Fibroblast of villous mesenchyme (primary cell): ENCODE data around the gene SENP2. TPM values are rescaled to one million over a fixed set of nuclear protein-coding genes. Genes with fewer than 3 reads are reported as not detected.

Experiments
- DNase-seq: peaks from one replicate; pipeline ENCODE4 v3.0.0-alpha.2; 2010; ENCODE audit warnings: low read depth
- H3K4me3 ChIP-seq: 2 replicates; pipeline ENCODE4 v1.5.1; 2011; ENCODE audit warnings: low read depth, mild to moderate bottlenecking, low read length
- total RNA-seq: library from RNA; depleted of rRNA; stranded (reverse); fragments of >200 nt; gene quantifications from 2 replicates; pipeline ENCODE4 v1.2.3, GENCODE V29; 2012
- TF ChIP-seq, protein P1 (sequence below): IDR thresholded peaks from 2 replicates; pipeline ENCODE4 v1.5.1; 2012; ENCODE audit warnings: low read depth, mild to moderate bottlenecking, low read length; ENCODE audit not compliant: insufficient read depth

The SENP2 gene
- total RNA-seq, 1 donor, result 29.4 TPM

DNA sequence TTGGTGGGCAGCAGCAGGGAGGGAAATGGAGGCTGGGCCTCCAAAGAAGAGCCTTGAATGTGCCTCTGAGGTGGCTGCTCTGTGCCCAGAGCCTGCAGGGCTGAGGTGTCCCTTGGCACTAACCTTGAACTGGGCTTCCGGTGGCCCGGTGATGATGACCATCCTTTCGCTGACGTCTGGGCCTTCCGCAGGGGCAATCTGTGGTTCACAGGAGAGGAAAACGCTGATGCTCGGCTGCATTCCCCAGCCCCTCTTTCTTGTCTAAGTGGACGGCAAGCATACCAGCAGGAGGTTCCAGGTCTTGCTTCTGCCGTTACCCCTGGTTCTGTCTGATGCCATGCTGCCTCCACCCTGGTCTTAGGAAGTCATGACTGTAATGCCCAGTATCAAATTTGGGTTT, 65.9 kb downstream of the SENP2 start:
- no peak overlapping the region for H3K4me3 ChIP-seq
- TF ChIP-seq, protein P1, sequence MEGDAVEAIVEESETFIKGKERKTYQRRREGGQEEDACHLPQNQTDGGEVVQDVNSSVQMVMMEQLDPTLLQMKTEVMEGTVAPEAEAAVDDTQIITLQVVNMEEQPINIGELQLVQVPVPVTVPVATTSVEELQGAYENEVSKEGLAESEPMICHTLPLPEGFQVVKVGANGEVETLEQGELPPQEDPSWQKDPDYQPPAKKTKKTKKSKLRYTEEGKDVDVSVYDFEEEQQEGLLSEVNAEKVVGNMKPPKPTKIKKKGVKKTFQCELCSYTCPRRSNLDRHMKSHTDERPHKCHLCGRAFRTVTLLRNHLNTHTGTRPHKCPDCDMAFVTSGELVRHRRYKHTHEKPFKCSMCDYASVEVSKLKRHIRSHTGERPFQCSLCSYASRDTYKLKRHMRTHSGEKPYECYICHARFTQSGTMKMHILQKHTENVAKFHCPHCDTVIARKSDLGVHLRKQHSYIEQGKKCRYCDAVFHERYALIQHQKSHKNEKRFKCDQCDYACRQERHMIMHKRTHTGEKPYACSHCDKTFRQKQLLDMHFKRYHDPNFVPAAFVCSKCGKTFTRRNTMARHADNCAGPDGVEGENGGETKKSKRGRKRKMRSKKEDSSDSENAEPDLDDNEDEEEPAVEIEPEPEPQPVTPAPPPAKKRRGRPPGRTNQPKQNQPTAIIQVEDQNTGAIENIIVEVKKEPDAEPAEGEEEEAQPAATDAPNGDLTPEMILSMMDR, result no peak

DNA sequence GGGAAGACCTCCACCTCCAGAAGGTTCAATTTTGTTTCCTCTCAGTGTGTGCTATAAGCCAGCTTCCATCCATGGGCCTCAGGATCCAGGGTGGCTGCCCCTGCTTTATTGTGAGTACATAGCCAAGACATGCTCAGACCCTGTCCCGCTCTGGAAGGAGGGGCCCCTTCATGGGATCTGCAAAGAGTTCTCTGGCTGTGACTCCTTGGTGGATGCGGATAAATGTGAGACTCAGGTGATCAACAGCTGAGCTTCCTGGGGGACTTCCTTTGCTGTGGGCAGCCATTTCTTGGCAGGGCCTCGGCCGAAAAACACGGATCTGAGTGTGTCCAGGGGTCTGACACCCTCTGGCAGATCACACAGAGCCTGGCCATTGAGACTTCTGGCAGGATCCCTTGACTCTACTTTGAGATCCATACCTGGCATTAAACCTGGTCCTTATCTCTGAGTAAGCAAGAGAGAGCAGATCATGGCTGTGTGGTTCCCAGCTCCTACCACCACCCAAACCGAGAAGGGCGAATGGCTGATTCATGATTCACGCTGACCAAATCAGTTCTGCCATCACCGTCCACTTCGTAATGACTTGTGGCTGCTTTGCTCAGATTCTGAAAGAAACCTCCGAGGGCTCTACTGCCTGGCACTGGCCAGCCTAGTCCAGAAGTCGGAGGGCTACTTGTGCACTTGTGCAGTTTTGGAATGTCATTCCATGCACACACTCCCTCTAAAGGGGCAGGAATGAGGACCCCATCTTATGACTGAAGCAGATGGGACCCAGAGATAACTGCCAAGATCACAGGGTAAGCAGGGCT, 68.1 kb downstream of the SENP2 start:
- no peak for DNase-seq
- TF ChIP-seq, protein P1, result no peak
- no peak overlapping the region for H3K4me3 ChIP-seq

More for the DNA sequence above, 65.9 kb downstream of the SENP2 start:
- DNase-seq, result no peak

DNA sequence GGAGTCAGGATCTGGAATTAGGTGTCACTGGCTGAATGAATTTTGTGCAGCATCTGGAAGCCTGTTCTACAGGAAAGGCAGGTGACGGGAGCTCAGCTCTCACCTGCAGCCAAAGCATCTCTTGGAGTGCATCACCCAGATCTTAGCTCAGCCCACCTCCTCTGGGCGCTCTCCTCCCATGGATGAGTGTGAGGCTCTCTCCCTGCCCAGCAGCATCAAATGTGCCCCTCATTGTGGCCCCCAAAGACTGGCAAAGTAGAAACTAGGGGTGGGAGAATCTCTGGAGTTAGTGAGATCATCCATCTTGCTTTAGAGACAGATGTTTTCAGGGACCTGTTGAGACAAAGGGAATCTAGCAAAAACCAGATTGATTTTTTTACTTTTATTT, 68.7 kb downstream of the SENP2 start:
- DNase-seq, result no peak
- TF ChIP-seq, protein P1, result no peak
- no peak overlapping the region for H3K4me3 ChIP-seq

DNA sequence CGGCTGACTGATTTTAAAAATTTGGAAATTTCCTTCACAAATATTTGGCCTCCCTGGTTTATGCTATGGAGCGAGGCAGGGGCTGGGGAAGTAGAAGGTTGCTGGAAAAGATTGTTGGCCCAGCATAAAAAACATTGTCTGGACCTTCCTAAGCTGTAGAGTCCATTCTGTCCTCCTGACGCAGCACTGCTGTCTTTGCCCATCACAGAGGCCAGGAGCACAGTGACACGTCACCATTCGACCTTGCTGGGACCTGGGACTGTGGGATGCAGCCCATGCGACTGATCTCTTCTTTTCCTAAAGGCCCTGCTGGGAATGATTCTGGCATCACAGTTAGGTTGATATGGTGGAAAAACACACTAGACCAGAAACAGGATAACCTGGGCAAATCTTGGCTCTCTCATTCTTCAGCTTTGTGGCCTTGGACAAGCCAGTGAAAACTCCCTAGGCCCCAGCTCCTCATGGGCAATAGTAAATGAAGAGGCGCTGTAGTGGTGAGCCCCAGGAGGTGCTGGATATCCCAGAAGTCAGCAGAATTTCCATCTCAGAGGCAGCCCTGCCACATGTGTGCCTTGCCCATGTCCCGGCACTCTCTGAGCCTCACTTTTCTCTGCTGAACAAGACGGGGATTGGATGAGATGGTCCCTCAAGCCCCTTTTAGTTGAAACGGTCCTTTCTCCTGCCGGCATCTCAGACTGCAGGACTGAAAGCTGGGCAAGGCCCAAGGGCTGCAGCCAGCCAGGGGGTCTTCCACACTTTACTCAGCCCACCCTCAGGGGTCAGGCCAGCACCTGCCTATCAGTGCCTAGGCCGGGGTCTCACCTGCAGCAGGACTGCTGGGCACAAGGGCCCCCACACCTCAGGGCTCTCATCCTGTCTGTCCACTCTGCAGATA, 69.6 kb downstream of the SENP2 start:
- TF ChIP-seq, protein P1, result no peak
- H3K4me3 ChIP-seq, result no peak overlapping the region
- no peak for DNase-seq

DNA sequence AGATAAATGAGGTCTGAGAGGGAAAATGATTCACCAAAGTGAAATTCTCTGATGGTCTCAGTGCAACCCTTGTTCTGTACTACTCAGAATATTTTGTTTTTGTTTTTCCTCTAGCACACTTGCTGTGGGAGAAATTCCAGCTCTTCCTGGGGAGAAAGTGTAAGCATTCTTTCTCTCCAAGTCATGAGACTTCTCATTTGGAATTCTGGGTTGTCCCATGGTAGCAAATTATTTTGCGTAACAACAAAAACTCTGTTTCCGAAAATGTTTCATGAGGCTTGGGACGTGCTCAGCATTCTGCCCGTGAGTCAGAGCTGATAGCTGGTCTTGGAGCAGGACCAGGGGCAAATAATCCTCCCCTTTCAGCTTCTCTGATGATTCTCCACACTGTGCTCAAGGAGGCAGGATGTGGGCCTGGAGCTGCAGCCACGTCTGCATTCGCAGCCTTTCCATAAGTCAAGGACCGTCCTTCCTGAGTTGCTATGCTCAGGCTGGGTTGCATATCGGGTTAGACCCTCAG, 70.3 kb downstream of the SENP2 start:
- no peak overlapping the region for H3K4me3 ChIP-seq
- DNase-seq, result peak; percentile 99

DNA sequence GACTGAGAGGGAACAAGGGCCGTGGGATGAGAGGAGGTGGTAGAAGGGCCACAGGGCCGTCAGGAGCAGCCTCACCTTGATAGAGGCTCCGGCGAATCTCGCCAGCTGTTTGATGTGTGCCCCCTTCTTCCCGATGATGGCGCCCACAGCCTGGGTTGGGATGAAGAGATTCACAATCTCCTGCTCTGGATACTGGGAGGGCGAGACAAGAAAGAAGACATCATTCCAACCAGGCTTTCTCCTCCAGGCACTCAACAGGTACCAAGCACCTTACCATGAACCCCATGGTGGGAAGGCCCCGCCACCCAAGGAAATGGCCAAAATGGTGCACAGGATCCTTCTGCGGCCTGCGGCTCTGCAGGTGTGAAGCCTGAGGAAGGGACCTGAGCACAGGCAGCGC, 71.1 kb downstream of the SENP2 start:
- DNase-seq, result no peak
- TF ChIP-seq, protein P1, result no peak
- no peak overlapping the region for H3K4me3 ChIP-seq

More for the DNA sequence above, 70.3 kb downstream of the SENP2 start:
- TF ChIP-seq, protein P1, result no peak
